ENCODE results near the gene SPATS2L.
A peak's percentile ranks its signal among the peaks of the same experiment; 100 is the strongest.

SPATS2L gene

GRCh38 chr2:200506679-200507078, 200.2 kb downstream of the SPATS2L start:
- DNase-seq (ENCODE audit: low spot score) = no peak

GRCh38 chr2:200507179-200507578, 200.7 kb downstream of the SPATS2L start:
- no peak for DNase-seq (ENCODE audit: low spot score)

GRCh38 chr2:200509235-200509611, 202.7 kb downstream of the SPATS2L start:
- no peak for DNase-seq (ENCODE audit: low spot score)

GRCh38 chr2:200509612-200510433, 203.3 kb downstream of the SPATS2L start, which contains the start of gene KCTD18:
Gene KCTD18, minus strand, starts transcription at chr2:200510068. Its CDS starts 3,052 bp downstream, at chr2:200507016.
- peak; percentile 91 for DNase-seq (ENCODE audit: low spot score)

GRCh38 chr2:200515155-200515554, 208.7 kb downstream of the SPATS2L start:
- DNase-seq (ENCODE audit: low spot score) = no peak

- no peak for DNase-seq (ENCODE audit: low spot score)
Measured at GRCh38 chr2:200523158-200523557, 216.7 kb downstream of the SPATS2L start.

GRCh38 chr2:200523604-200524003, 217.1 kb downstream of the SPATS2L start:
- DNase-seq (ENCODE audit: low spot score) = no peak

GRCh38 chr2:200525066-200525465, 218.6 kb downstream of the SPATS2L start:
- no peak for DNase-seq (ENCODE audit: low spot score)

- no peak for DNase-seq (ENCODE audit: low spot score)
Measured at GRCh38 chr2:200525551-200525881, 219.0 kb downstream of the SPATS2L start.

GRCh38 chr2:200525882-200526651, 219.6 kb downstream of the SPATS2L start, which contains the start of gene SGO2:
Gene SGO2, plus strand, starts transcription at chr2:200526207. Its CDS starts 6,769 bp downstream, at chr2:200532976.
- DNase-seq (ENCODE audit: low spot score) = peak; percentile 94

GRCh38 chr2:200528228-200528627, 221.7 kb downstream of the SPATS2L start:
- no peak for DNase-seq (ENCODE audit: low spot score)
